SK-MEL-5 (cell line): ENCODE data around the gene IFNAR1. TPM values are rescaled to one million over a fixed set of nuclear protein-coding genes. Genes with fewer than 3 reads are reported as not detected.

Experiments
- DNase-seq: peaks from one replicate; pipeline ENCODE4 v3.0.0-alpha.2; 2016; ENCODE audit warnings: low read depth, low spot score
- in situ Hi-C: cut with HindIII; loops from 2 replicates; pipeline ENCODE4 v1.10.0; 2016; ENCODE audit warnings: low sequenced_read_pairs, high pct_unique_total_duplicates, low pct_unique_long_range_greater_than_20kb
- total RNA-seq: library from RNA; depleted of rRNA; stranded (reverse); fragments of >200 nt; shearing (Covaris generic); gene quantifications from 2 replicates; pipeline ENCODE4 v1.2.3, GENCODE V29; 2014

Gene IFNAR1
- total RNA-seq, 1 experiment from 2014 or later: 10.7 TPM

DNA sequence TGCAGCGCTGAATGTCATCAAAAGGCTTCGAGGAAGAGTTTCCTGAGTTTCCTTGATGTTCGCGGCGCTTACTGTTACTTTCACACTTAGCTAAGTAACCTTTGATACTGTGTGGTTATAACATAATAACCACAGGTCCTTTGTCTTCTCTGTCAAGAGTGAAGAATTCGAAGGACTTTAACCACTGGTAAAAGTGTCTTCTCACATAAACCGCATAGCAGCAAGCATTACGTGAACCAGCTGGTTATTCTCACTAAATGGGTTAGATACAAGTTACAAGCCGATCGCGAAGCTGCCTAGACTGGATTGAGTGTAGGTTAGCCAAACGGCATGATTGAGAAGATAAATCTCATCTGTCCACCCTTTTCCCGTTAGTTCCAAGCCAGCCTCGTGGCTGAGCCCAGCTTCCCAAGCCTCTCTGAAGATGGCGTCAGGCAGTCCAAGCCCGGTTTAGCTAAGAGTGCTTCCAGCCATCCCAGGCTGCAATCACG lies 60.1 kb downstream of the IFNAR1 start:
- in situ Hi-C loops: no loop called here
- DNase-seq: no peak

DNA sequence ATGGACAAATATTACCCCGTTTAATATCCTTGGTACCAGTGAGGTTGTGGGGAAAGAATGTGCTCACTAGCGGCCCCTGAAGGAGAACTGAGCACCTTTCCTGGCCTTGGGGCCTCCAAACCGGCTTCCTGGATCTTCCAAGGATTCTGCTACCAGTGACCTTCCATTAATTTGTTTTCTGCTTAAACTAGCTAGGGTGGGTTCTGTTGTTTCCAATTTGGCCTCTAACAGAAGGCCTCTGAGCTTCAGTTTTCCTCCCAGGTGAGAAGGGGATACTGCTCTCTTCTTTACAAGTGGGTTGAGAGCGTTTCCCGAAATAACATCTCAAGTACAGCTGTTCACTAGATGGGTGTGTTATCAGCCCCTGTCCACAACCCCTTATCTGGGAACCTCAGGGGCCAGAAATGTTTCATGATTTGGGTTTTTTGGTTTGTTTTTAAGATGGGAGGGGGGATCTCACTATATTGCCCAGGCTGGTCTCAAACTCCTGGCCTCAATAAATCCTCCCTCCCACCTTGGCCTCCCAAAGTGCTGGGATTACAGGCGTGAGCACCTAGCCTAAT lies 61.5 kb downstream of the IFNAR1 start:
- in situ Hi-C loops: no loop called here

GRCh38 chr21:33387294-33387693 lies 62.5 kb downstream of the IFNAR1 start:
- in situ Hi-C loops: no loop called here
- DNase-seq: no peak

More for the DNA sequence above, 61.5 kb downstream of the IFNAR1 start:
- peak; percentile 47 for DNase-seq

- in situ Hi-C loops: no loop called here
- no peak for DNase-seq
These were observed 63.4 kb downstream of the IFNAR1 start for GRCh38 chr21:33388188-33388587.

GRCh38 chr21:33390479-33390878 lies 65.7 kb downstream of the IFNAR1 start:
- in situ Hi-C loops: no loop called here

GRCh38 chr21:33391656-33392055 lies 66.9 kb downstream of the IFNAR1 start:
- in situ Hi-C loops: no loop called here

More at GRCh38 chr21:33390479-33390878, 65.7 kb downstream of the IFNAR1 start:
- no peak for DNase-seq

DNA sequence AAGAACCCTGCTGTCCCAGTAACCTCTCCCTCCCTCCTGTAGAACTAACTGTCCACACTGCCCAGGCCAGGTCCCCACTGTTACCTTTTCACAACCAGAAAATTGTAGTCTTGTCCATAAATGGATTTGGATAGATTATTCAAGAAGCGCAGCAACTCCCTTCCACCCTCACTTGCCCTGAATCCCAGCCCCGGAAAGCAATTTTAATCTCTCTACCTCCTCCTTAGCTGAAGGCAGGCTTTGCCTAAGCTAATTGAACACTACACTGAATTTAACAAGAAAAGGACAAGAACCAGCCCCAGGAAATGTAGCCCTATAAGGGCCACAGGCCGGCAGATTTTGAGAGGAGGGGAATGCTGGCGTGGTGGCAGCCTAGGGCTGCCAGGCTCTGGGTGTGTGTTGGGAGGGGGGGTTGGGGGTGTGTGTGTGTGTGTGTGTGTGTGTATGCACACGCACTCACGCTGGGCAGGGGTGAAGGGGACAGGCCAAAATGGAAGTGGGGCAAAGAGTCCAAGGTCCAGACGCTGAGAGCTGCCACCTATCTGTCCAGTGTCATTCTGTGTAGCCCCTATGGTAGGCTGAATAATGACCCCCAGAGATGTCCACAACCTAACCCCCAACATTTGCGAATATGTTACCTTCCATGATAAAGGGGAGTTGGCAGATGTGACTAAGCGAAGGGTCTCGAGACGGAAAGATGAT lies 67.7 kb downstream of the IFNAR1 start:
- in situ Hi-C loops: no loop called here
- no peak for DNase-seq

More at GRCh38 chr21:33391656-33392055, 66.9 kb downstream of the IFNAR1 start:
- no peak for DNase-seq

GRCh38 chr21:33393348-33393747 lies 68.6 kb downstream of the IFNAR1 start:
- in situ Hi-C loops: no loop called here
- no peak for DNase-seq

DNA sequence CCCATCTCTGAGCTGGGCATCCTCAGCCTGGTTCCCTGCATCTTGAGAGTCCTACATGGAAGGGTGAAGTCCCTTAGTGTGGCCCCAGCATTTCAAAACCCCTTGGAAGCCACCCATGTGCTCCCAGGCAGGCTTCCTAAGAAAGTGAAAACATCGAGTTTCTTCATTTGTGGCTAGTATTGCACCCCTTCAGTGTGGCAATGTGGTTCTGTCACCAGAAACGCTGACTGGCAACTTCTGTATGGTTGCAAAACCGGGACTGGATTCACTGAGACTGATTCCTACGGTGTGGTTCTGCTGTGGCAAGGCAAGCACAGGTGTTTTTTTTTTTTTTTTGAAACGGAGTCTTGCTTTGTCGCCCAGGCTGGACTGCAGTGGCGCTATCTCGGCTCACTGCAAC lies 69.5 kb downstream of the IFNAR1 start:
- no peak for DNase-seq
- in situ Hi-C loops: no loop called here

DNA sequence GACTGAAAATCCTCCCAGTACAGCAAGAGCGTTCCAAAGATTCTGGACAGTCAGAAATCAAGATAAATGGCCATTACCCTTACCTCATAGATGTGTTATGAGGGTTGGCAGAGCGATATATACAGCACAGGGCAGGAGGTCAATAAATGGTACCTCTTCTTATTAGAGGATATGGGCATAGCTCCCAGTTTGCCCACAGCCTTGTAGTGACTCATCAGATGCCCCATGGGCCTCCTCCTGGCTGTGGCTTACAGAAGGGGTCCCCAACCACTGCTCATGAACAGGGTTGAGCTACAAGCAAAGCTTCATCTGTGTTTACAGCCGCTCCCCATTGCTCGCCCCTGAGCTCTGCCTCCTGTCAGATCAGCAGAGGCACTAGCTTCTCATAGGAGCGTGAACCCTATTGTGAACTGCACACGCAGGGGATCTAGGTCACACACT lies 71.1 kb downstream of the IFNAR1 start:
- in situ Hi-C loops: no loop called here
- no peak for DNase-seq

- in situ Hi-C loops: no loop called here
- DNase-seq: no peak
These were observed 71.7 kb downstream of the IFNAR1 start for GRCh38 chr21:33396436-33396835.

DNA sequence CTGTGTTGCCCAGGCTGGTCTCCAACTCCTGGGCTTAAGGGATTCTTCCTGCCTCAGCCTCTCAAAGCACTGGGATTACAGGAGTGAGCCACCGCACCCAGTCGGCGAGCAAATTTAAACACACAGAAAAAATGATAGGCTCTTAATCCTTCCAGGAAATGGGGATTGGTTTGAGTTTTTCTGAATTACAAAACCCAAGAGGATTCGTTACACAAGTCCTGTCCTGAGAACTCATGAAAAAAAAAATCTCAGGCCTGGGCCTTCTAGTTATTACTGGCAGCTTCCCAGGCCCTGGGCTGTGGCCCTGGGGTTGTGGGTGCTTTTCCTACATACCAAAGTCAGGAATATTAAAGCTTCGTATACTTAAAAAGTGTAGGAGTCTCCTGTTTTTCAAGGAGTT lies 72.2 kb downstream of the IFNAR1 start:
- in situ Hi-C loops: no loop called here
- DNase-seq: no peak

GRCh38 chr21:33397717-33398116 lies 72.9 kb downstream of the IFNAR1 start:
- DNase-seq: no peak
- in situ Hi-C loops: no loop called here

DNA sequence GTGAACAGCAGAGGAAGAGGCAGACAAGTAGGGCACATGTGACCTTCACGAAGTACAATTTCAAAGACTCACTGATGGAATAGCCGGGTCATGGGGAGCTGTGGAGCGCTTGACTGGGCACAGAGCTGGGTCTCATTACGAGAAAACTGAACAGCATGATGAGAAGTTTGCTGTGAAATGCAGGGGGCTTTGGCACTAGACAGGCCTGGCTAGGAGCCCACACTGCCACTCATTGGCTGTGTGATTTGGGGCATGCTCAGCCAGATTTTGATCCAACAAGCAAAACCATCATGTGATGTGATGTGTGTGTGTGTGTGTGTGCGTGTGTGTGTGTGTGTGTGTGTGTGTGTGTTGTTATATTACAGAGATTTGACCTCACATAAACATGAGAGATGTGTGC lies 73.6 kb downstream of the IFNAR1 start:
- in situ Hi-C loops: no loop called here
- no peak for DNase-seq

GRCh38 chr21:33401630-33401992 lies 76.8 kb downstream of the IFNAR1 start:
- in situ Hi-C loops: no loop called here
- DNase-seq: no peak

- in situ Hi-C loops: no loop called here
These were observed 77.5 kb downstream of the IFNAR1 start for GRCh38 chr21:33402001-33402979.

DNA sequence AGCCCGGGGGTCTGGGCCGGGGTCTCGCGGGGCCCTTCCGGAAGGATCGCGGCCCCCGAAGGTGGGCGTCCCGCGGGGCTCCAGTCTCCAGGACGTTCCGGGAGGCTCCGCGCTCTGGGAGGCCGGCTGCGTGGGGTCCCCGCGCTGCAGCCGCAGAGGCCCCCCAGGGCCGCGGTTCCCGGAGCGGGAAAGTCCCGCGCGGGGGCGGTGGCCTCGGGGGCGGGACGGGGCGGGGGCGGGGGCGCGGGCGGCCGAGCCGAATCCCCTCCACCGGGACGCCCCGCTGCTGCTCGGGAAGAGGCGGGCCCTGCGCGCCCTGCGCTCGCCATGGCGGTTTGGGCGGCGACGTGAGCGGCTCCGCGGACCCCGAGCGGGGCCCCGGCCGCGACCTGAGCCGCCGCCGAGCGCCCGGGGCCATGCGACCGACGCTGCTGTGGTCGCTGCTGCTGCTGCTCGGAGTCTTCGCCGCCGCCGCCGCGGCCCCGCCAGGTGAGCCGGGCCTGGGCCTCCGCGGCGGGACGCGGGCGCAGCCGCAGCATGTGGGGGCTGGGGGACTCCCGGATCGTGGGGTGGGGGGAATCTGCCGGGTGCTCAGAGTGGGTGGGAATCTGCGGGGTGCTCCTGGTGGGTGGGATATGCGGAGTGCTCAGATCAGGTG lies 78.5 kb downstream of the IFNAR1 start, which contains the start of gene IFNGR2:
Gene IFNGR2 (plus strand): TSS at position 286 of the 658 bp plus-strand sequence. CDS start 131 bp downstream, at position 417.
- DNase-seq: peak; percentile 20
- in situ Hi-C loops: no loop called here

More at GRCh38 chr21:33402001-33402979, 77.5 kb downstream of the IFNAR1 start:
- peak; percentile 42 for DNase-seq
